ENCODE results near the gene CDC25B. TPM values are rescaled to one million over a fixed set of nuclear protein-coding genes. Genes with fewer than 3 reads are reported as not detected.

Gene CDC25B
- total and polyA plus RNA-seq, 4 experiments from 2014 or later = 25.9 to 420 (median 233) TPM

DNA sequence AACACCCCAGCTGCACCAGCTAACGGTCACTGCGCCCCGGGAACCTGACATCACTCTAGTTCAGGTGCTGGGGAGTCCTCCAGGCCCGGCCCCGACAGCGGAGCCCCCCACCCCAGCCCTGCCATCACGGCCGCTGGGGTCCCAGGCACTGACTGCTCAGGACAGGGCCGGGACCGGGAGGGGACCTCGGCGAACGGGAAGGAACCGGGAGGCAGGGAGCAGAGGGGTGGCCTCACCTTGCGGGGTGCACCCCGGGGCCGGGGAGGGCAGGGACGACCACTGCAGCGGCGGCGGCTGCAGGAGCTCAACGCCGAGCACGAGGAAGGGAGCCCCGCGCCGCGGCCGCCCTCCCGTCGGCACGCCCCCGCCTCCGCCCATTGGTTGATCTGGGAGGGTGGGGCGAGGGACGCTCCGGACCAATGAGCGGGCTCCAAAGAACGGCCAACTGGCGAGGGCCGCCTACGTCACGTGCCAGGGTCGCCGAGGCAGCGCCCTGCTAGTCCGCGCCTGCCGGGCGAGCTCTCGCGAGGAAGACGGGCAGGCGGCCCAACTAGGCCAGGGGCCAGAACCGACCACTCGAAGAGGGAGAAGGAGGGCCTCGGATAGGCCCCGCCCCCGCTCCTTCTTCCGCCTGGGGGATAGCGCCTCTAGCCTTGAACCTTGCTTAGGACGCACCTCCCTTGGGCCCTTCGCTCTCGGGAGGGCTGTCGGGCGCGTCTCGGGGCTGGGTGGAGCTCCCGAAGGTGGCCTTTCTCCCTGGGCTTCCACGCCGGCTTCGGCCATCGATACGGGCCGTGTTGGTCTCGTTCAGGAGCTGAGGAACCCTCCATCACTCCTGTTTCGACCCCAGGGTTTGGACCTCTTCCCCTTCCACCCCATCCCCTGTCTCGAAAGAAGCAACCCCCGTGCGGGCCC lies 28.4 kb upstream of the CDC25B start, which contains the start of gene ADISSP:
TSS of gene ADISSP (minus strand) at position 327 of the 915 bp plus-strand sequence. CDS start 7,653 bp downstream, outside the sequence.
- peak; percentile 93 to 96 (median 95) for DNase-seq
- ChIA-PET POLR2A (ENCODE audit: partially characterized antibody) (interaction anchor here (0.7 to 5.0 kb wide), 24 partner anchors 8 to 565 kb away, joined by 3 to 73 read pairs (median 6); partner anchors contain the start of genes AP5S1, CDC25B, CENPB and SPEF1), CTCF (ENCODE audit: partially characterized antibody) (interaction anchor here (0.8 to 4.9 kb wide), 17 partner anchors 10 to 316 kb away, joined by 3 to 64 read pairs (median 5); partner anchors contain the start of genes AP5S1, CENPB and SPEF1)
- Mint-ChIP-seq H3K4me3 (peak within 1 kb of the TSS; percentile 86 to 94 (median 90)), H3K27ac (peak within 1 kb of the TSS; percentile 96 to 99 (median 98)), H3K27me3 (peaks cover 0 to 2% of the 10 kb centered on the region in 2 donors), H3K4me1 (peaks cover 9 to 27% (median 17%) of the 10 kb centered on the region in 4 donors), H3K9me3 (peaks cover 0 to 2% (median 0%) of the 10 kb centered on the region in 8 donors), H3K36me3 (peaks cover 0 to 2% of the 10 kb centered on the region in 2 donors)
- Histone ChIP-seq H3K27ac (ENCODE audit: low read depth, low read length) (peak within 1 kb of the TSS; percentile 98), H3K36me3 (ENCODE audit: insufficient read depth, low read length) (no peaks in the 10 kb centered on the region), H3K4me1 (ENCODE audit: insufficient read depth, low read length) (peaks cover 25% of the 10 kb centered on the region), H3K27me3 (ENCODE audit: insufficient read depth, low read length) (no peaks in the 10 kb centered on the region), H3K9me3 (ENCODE audit: control insufficient read depth in 1 of 2, low read length in 2 of 2) (no peaks in the 10 kb centered on the region), H3K4me3 (ENCODE audit: low read length in 2 of 2) (peak within 1 kb of the TSS; percentile 69 to 90)
- intact Hi-C loops (cut with micrococcal nuclease) = loop anchor here (1.0 to 5.0 kb wide), 8 partner anchors 14 to 250 kb away; partner anchors contain the start of genes AP5S1, CDC25B, PANK2 and RNF24

- intact Hi-C loops (cut with micrococcal nuclease) = loop anchor here (1.0 to 5.0 kb wide), 6 partner anchors 13 to 249 kb away; partner anchors contain the start of genes AP5S1, CDC25B, RNF24 and SPEF1
- ChIA-PET CTCF (ENCODE audit: partially characterized antibody) (interaction anchor here (0.7 to 4.9 kb wide), 22 partner anchors 10 to 133 kb away, joined by 3 to 64 read pairs (median 5); partner anchors contain the start of genes AP5S1, CENPB, SIGLEC1 and SPEF1), POLR2A (ENCODE audit: partially characterized antibody) (interaction anchor here (0.7 to 5.0 kb wide), 20 partner anchors 9 to 565 kb away, joined by 3 to 73 read pairs (median 6); partner anchors contain the start of genes AP5S1, CDC25B, CENPB and SPEF1)
- Mint-ChIP-seq H3K9me3 (peaks cover 0 to 2% (median 0%) of the 10 kb centered on the region in 8 donors), H3K27ac (peak overlapping the region; percentile 96 to 99 (median 98)), H3K27me3 (peaks cover 0 to 2% of the 10 kb centered on the region in 2 donors), H3K4me1 (peaks cover 8 to 27% (median 16%) of the 10 kb centered on the region in 4 donors), H3K36me3 (peaks cover 0 to 2% of the 10 kb centered on the region in 2 donors), H3K4me3 (peak overlapping the region; percentile 86 to 94 (median 90))
- peak; percentile 86 to 93 (median 87) for DNase-seq
- Histone ChIP-seq H3K4me1 (ENCODE audit: insufficient read depth, low read length) (peaks cover 25% of the 10 kb centered on the region), H3K4me3 (ENCODE audit: low read length in 2 of 2) (peak overlapping the region; percentile 64 to 90), H3K27ac (ENCODE audit: low read depth, low read length) (peak overlapping the region; percentile 98), H3K27me3 (ENCODE audit: insufficient read depth, low read length) (no peaks in the 10 kb centered on the region), H3K9me3 (ENCODE audit: control insufficient read depth in 1 of 2, low read length in 2 of 2) (no peaks in the 10 kb centered on the region), H3K36me3 (ENCODE audit: insufficient read depth, low read length) (no peaks in the 10 kb centered on the region)
Measured at GRCh38 chr20:3768342-3769130, 27.6 kb upstream of the CDC25B start.

DNA sequence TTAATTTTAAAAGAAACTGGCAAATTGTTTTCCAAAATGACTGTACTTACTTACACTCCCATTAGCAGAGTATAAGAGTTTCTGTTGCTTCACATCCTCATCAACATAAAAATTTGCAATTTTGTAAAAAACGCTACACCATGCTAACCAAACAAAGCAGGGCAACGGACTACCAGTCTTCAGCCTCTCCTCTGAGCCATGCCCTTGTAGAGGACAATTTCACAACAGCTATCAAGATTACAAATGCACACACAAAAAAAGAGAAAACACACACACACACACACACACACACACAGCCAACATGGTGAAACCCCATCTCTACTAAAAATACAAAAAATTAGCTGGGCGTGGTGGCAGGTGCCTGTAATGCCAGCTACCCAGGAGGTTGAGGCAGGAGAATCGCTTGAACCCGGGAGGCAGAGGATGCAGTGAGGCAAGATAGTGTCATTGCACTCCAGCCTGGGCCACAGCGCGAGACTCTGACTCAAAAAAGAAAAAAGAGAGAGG lies 24.5 kb upstream of the CDC25B start:
- intact Hi-C loops (cut with micrococcal nuclease) = no loop called here
- Mint-ChIP-seq H3K4me1 (peaks cover 5 to 19% (median 11%) of the 10 kb centered on the region in 4 donors), H3K9me3 (peaks cover 0 to 4% (median 0%) of the 10 kb centered on the region in 8 donors), H3K27ac (no peak overlapping the region), H3K36me3 (peaks cover 0 to 2% of the 10 kb centered on the region in 2 donors), H3K4me3 (no peak overlapping the region), H3K27me3 (peaks cover 0 to 3% of the 10 kb centered on the region in 2 donors)
- Histone ChIP-seq H3K9me3 (ENCODE audit: control insufficient read depth in 1 of 2, low read length in 2 of 2) (no peaks in the 10 kb centered on the region), H3K4me3 (ENCODE audit: low read length in 2 of 2) (no peak overlapping the region), H3K27ac (ENCODE audit: low read depth, low read length) (no peak overlapping the region), H3K4me1 (ENCODE audit: insufficient read depth, low read length) (peaks cover 16% of the 10 kb centered on the region), H3K27me3 (ENCODE audit: insufficient read depth, low read length) (no peaks in the 10 kb centered on the region), H3K36me3 (ENCODE audit: insufficient read depth, low read length) (no peaks in the 10 kb centered on the region)
- CTCF ChIA-PET (ENCODE audit: partially characterized antibody) = interaction anchor here (1.2 to 1.7 kb wide), 2 partner anchors 19 to 49 kb away, joined by 3 to 5 read pairs; partner anchors contain the start of gene AP5S1
- DNase-seq = no peak
- POLR2A ChIA-PET (ENCODE audit: partially characterized antibody) = interaction anchor here (1.4 kb wide), 1 partner anchor 14 kb away, joined by 5 read pairs; the partner anchor contains the start of gene CENPB

DNA sequence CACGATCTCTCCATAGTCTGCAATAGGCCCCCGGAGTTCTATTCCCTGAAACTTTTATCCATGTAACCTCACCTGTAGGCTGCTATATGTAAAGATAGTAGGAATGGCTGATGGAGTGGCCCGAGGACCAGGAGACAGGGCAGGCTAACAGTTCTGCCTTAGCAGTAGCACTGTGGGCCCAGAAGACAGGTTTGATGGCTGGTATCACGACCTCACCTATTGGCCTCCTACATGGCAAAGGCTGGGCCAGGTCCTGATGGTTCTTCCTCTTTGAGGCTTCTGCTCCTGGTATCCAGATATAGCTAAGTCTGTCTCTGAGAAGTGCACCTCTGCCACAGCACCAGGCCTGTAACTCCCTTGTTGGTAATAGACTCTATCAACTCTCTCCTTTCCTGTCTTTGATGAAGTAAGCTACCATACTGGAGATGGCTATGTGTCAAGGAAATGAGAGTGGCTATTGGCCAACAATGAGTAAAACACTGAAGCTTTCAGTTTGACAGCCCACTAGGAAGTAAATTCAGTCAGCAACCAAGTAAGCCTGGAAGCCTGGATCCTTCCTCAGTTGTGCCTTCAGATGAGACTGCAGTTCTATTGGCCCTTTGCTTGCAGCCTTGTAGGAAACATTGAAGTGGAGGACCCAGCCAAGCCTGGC lies 20.5 kb upstream of the CDC25B start:
- peaks cover 24% of the 10 kb centered on the region for H3K4me1 ChIP-seq (ENCODE audit: insufficient read depth, low read length)
- H3K27me3 Mint-ChIP-seq = peaks cover 1 to 5% of the 10 kb centered on the region in 2 donors
- intact Hi-C loops (cut with micrococcal nuclease) = no loop called here
- CTCF ChIA-PET (ENCODE audit: partially characterized antibody) = interaction anchor here (0.8 to 1.2 kb wide), 3 partner anchors 18 to 69 kb away, joined by 3 read pairs; partner anchors contain the start of gene AP5S1
- H3K27ac ChIP-seq (ENCODE audit: low read depth, low read length) = no peak overlapping the region
- H3K4me3 Mint-ChIP-seq = peak overlapping the region in 1 of 8 donors; percentile 42
- H3K4me3 ChIP-seq (ENCODE audit: low read length in 2 of 2) = no peak overlapping the region
- no peaks in the 10 kb centered on the region for H3K36me3 Mint-ChIP-seq
- no peaks in the 10 kb centered on the region for H3K27me3 ChIP-seq (ENCODE audit: insufficient read depth, low read length)
- H3K9me3 ChIP-seq (ENCODE audit: control insufficient read depth in 1 of 2, low read length in 2 of 2) = no peaks in the 10 kb centered on the region
- DNase-seq = no peak
- H3K4me1 Mint-ChIP-seq = peaks cover 10 to 28% (median 18%) of the 10 kb centered on the region in 4 donors
- POLR2A ChIA-PET (ENCODE audit: partially characterized antibody) = interaction anchor here (2.9 kb wide), 1 partner anchor 11 kb away, joined by 16 read pairs; the partner anchor contains the start of gene CENPB
- peak overlapping the region in 1 of 7 donors; percentile 15 for H3K27ac Mint-ChIP-seq
- no peaks in the 10 kb centered on the region for H3K36me3 ChIP-seq (ENCODE audit: insufficient read depth, low read length)
- H3K9me3 Mint-ChIP-seq = peaks cover 0 to 2% (median 0%) of the 10 kb centered on the region in 8 donors

- no peaks in the 10 kb centered on the region for H3K27me3 ChIP-seq (ENCODE audit: insufficient read depth, low read length)
- H3K36me3 ChIP-seq (ENCODE audit: insufficient read depth, low read length) = no peaks in the 10 kb centered on the region
- Mint-ChIP-seq H3K27ac (peak overlapping the region in 4 of 7 donors; percentile 13 to 82 (median 40)), H3K4me1 (peaks cover 18 to 43% (median 30%) of the 10 kb centered on the region in 4 donors), H3K36me3 (no peaks in the 10 kb centered on the region), H3K27me3 (peaks cover 1 to 5% of the 10 kb centered on the region in 2 donors), H3K4me3 (peak overlapping the region; percentile 63 to 86 (median 80)), H3K9me3 (peaks cover 0 to 2% (median 0%) of the 10 kb centered on the region in 8 donors)
- POLR2A ChIA-PET (ENCODE audit: partially characterized antibody) = interaction anchor here (1.3 to 3.9 kb wide), 6 partner anchors 9 to 43 kb away, joined by 5 to 41 read pairs (median 12); partner anchors contain the start of genes ADISSP, AP5S1, CDC25B and CENPB
- DNase-seq = no peak
- peaks cover 36% of the 10 kb centered on the region for H3K4me1 ChIP-seq (ENCODE audit: insufficient read depth, low read length)
- H3K27ac ChIP-seq (ENCODE audit: low read depth, low read length) = peak overlapping the region; percentile 4
- H3K9me3 ChIP-seq (ENCODE audit: control insufficient read depth in 1 of 2, low read length in 2 of 2) = no peaks in the 10 kb centered on the region
- CTCF ChIA-PET (ENCODE audit: partially characterized antibody) = interaction anchor here (2.1 to 3.9 kb wide), 3 partner anchors 9 to 78 kb away, joined by 7 to 22 read pairs (median 12); partner anchors contain the start of genes ADISSP and AP5S1
- peak overlapping the region; percentile 42 to 57 for H3K4me3 ChIP-seq (ENCODE audit: low read length in 2 of 2)
- intact Hi-C loops (cut with micrococcal nuclease) = no loop called here
Measured at GRCh38 chr20:3777381-3777715, 18.8 kb upstream of the CDC25B start.

All from CD4-positive, alpha-beta memory T cell (primary cell).